HepG2 (cell line): ENCODE results near the gene SCUBE2. TPM values are rescaled to one million over a fixed set of nuclear protein-coding genes. Genes with fewer than 3 reads are reported as not detected.

Experiments used
- ATAC-seq: fragments of 200-7000 bp; cut with Tn5 transposase; 3 replicates; pipeline ENCODE4 v1.9.1; 2020; ENCODE audit warnings: mild to moderate bottlenecking, moderate library complexity
- BruUV-seq: library from RNA; stranded (reverse); fragments of 400-500 nt; replicated peaks from 2 replicates; lab custom pipeline; 2021; lab: Mats Ljungman, UMichigan
- CTCF ChIA-PET: fragments of 300-600 bp; formaldehyde crosslinking; extraction: SDS; loops from one replicate; lab custom pipeline; 2021; ENCODE audit warnings: low total read pairs, inconsistent platforms, low intra/inter-chr PET ratio; lab: Yijun Ruan, JAX
- POLR2A ChIA-PET: fragments of 350-600 bp; sonication (Branson Sonifier 250); formaldehyde crosslinking; loops from one replicate; lab custom pipeline; 2020; ENCODE audit warnings: antibody characterized with exemption, inconsistent platforms; lab: Yijun Ruan, JAX
- DNase-seq: peaks from one replicate; pipeline ENCODE4 v3.0.0-alpha.2; 2015; ENCODE audit warnings: low spot score
- FAIRE-seq: peaks from 3 replicates; lab custom pipeline; 2011; peaks lifted over from hg19 to GRCh38; lab: Jason Lieb, UNC
- H2AFZ ChIP-seq: one replicate; pipeline ENCODE4 v1.6.1; 2011; ENCODE audit warnings: low read length, inconsistent platforms
- H3K27ac ChIP-seq: fragments of 300-600 bp; 3 replicates; pipeline ENCODE4 v1.8.0; 2011; ENCODE audit warnings: mixed run types, mild to moderate bottlenecking, mixed read lengths, low read length, inconsistent platforms; ENCODE audit not compliant: insufficient read depth; ENCODE audit errors: extremely low read length
- H3K27me3 ChIP-seq, 2 experiments: fragments of 200-600 bp in 1 of 2; 2 replicates in 1 of 2; 3 replicates in 1 of 2; pipeline versions ENCODE4 v1.6.0 to v1.8.0; 2011; ENCODE audit warnings: low read length in 2 of 2, mild to moderate bottlenecking in 2 of 2, moderate library complexity in 2 of 2, inconsistent platforms in 1 of 2; ENCODE audit not compliant: insufficient read depth in 2 of 2, control insufficient read depth in 1 of 2
- H3K36me3 ChIP-seq, 2 experiments: fragments of 200-600 bp in 1 of 2; replicated peaks in 1 of 2; 2 replicates in 1 of 2; 3 replicates in 1 of 2; pipeline versions ENCODE4 v1.5.1 to v1.8.0; 2011; ENCODE audit warnings: low read length in 2 of 2, inconsistent platforms in 1 of 2; ENCODE audit not compliant: insufficient read depth in 2 of 2, control insufficient read depth in 1 of 2
- H3K4me1 ChIP-seq: 2 replicates; pipeline ENCODE4 v1.5.1; 2012; ENCODE audit warnings: low read length, inconsistent platforms; ENCODE audit not compliant: insufficient read depth
- H3K4me2 ChIP-seq: 2 replicates; pipeline ENCODE4 v1.6.0; 2011; ENCODE audit warnings: low read depth, low read length, inconsistent platforms
- H3K4me3 ChIP-seq, 3 experiments: fragments of 200-600 bp in 1 of 3; sonication (generic), shearing (Covaris generic) in 1 of 3; replicated peaks in 1 of 3; 2 replicates each; pipeline ENCODE4 v1.5.1; 2011 to 2016; ENCODE audit warnings: low read length in 3 of 3, inconsistent platforms in 2 of 3, low read depth in 2 of 3, mild to moderate bottlenecking in 2 of 3, control low read depth in 1 of 3, mixed read lengths in 1 of 3; ENCODE audit not compliant: insufficient read depth in 1 of 3
- H3K79me2 ChIP-seq: one replicate; pipeline ENCODE4 v1.6.1; 2011; ENCODE audit warnings: low read length, inconsistent platforms; ENCODE audit not compliant: insufficient read depth
- H3K9ac ChIP-seq: 2 replicates; pipeline ENCODE4 v1.6.0; 2011; ENCODE audit warnings: mild to moderate bottlenecking, low read depth, low read length, inconsistent platforms; ENCODE audit not compliant: insufficient read depth
- H3K9me3 ChIP-seq: 2 replicates; pipeline ENCODE4 v1.5.1; 2012; ENCODE audit warnings: mild to moderate bottlenecking, low read length
- H4K20me1 ChIP-seq: 2 replicates; pipeline ENCODE4 v1.6.0; 2011; ENCODE audit warnings: inconsistent platforms, mild to moderate bottlenecking, low read length, moderate library complexity; ENCODE audit not compliant: insufficient read depth
- EHMT2 ChIP-seq: fragments of 200-600 bp; sonication (generic); IDR thresholded peaks from 2 replicates; pipeline ENCODE4 v1.7.0; 2017; ENCODE audit warnings: antibody characterized with exemption, low read depth, low read length, borderline replicate concordance
- MED8 ChIP-seq: sonication (generic); formaldehyde crosslinking; IDR thresholded peaks from 2 replicates; pipeline ENCODE4 v1.8.1; 2023; ENCODE audit warnings: mild to moderate bottlenecking, missing genetic modification reagents; ENCODE audit not compliant: insufficient replicate concordance
- NCOA5 ChIP-seq: sonication (generic); formaldehyde crosslinking; IDR thresholded peaks from 2 replicates; pipeline ENCODE4 v1.4.0; 2020; ENCODE audit warnings: missing genetic modification reagents
- NFKB2 ChIP-seq: sonication (generic); formaldehyde crosslinking; IDR thresholded peaks from 2 replicates; pipeline ENCODE4 v1.4.0; 2020; ENCODE audit warnings: missing genetic modification reagents, borderline replicate concordance
- NR2C2 ChIP-seq: sonication (generic); formaldehyde crosslinking; IDR thresholded peaks from 2 replicates; pipeline ENCODE4 v1.4.0; 2020; ENCODE audit warnings: missing genetic modification reagents, mild to moderate bottlenecking, moderate library complexity, borderline replicate concordance
- RARG ChIP-seq: sonication (generic); formaldehyde crosslinking; IDR thresholded peaks from 2 replicates; pipeline ENCODE4 v1.4.0; 2020; ENCODE audit warnings: low read depth, mild to moderate bottlenecking, missing genetic modification reagents
- SP140L ChIP-seq: sonication (generic); formaldehyde crosslinking; IDR thresholded peaks from 2 replicates; pipeline ENCODE4 v1.4.0; 2020; ENCODE audit warnings: missing genetic modification reagents, borderline replicate concordance
- THYN1 ChIP-seq: sonication (generic); formaldehyde crosslinking; IDR thresholded peaks from 2 replicates; pipeline ENCODE4 v1.8.1; 2023; ENCODE audit warnings: low read depth, mild to moderate bottlenecking, moderate library complexity, missing genetic modification reagents, borderline replicate concordance
- TOPORS ChIP-seq: sonication (generic); formaldehyde crosslinking; IDR thresholded peaks from 2 replicates; pipeline ENCODE4 v1.8.0; 2023; ENCODE audit warnings: mild to moderate bottlenecking, missing genetic modification reagents
- ZBTB21 ChIP-seq: sonication (generic); formaldehyde crosslinking; IDR thresholded peaks from 2 replicates; pipeline ENCODE4 v1.4.0; 2020; ENCODE audit warnings: missing genetic modification reagents
- ZFP36L2 ChIP-seq: sonication (generic); formaldehyde crosslinking; IDR thresholded peaks from 2 replicates; pipeline ENCODE4 v1.4.0; 2020; ENCODE audit warnings: missing genetic modification reagents
- ZFX ChIP-seq: sonication (generic); formaldehyde crosslinking; IDR thresholded peaks from 2 replicates; pipeline ENCODE4 v1.4.0; 2020; ENCODE audit warnings: mild to moderate bottlenecking, low read depth, missing genetic modification reagents, moderate library complexity
- ZNF34 ChIP-seq: sonication (generic); formaldehyde crosslinking; IDR thresholded peaks from 2 replicates; pipeline ENCODE4 v1.4.0; 2020; ENCODE audit warnings: mild to moderate bottlenecking, missing genetic modification reagents, borderline replicate concordance
- ZNF556 ChIP-seq: sonication (generic); formaldehyde crosslinking; IDR thresholded peaks from 2 replicates; pipeline ENCODE4 v1.4.0; 2020; ENCODE audit warnings: mild to moderate bottlenecking, missing genetic modification reagents, borderline replicate concordance
- WGBS: methylation state at CpG from one replicate; pipeline ENCODE4 v1.1.6; 2017; ENCODE audit warnings: low lambda C conversion rate; 5-methylcytosine and 5-hydroxymethylcytosine counted together
- in situ Hi-C: cut with HindIII; loops from 2 replicates; pipeline ENCODE4 v1.10.0; 2017; ENCODE audit warnings: low pct_unique_long_range_greater_than_20kb; ENCODE audit not compliant: extremely low pct_ligation_motif_present
- intact Hi-C: fragments of 100-400 bp; cut with micrococcal nuclease; formaldehyde crosslinking; loops from one replicate; pipeline ENCODE4 v1.10.0; 2022; ENCODE audit not compliant: unreplicated experiment
- polyA plus RNA-seq, 8 experiments: library from polyadenylated mRNA; depleted of rRNA in 3 of 8; stranded (reverse) in 7 of 8; unstranded in 1 of 8; fragments of >200 nt; fragmentation: Illumina TruSeq in 4 of 8; extraction: Trizol in 4 of 8; gene quantifications; 2 replicates each; pipeline versions ENCODE4 v1.2.1 to v1.2.3, GENCODE V29; 2011 to 2016; ENCODE audit warnings: low read depth in 4 of 8, missing spikeins in 1 of 8, mixed read lengths in 1 of 8; ENCODE audit not compliant: insufficient read depth in 1 of 8
- total RNA-seq, 5 experiments: library from RNA; depleted of rRNA; stranded (reverse); fragments of >200 nt; fragmentation: Illumina TruSeq; extraction: Trizol; gene quantifications; 2 replicates each; pipeline ENCODE4 v1.2.3, GENCODE V29; 2016; ENCODE audit warnings: low read depth in 1 of 5
- TF ChIP-seq, protein P1 (sequence below): IDR thresholded peaks from 2 replicates; pipeline ENCODE4 v1.6.1; 2016; ENCODE audit warnings: mild to moderate bottlenecking
- TF ChIP-seq, protein P2 (sequence below): sonication (generic); formaldehyde crosslinking; IDR thresholded peaks from 2 replicates; pipeline ENCODE4 v1.4.0; 2020; ENCODE audit warnings: missing genetic modification reagents
- TF ChIP-seq, protein P3 (sequence below): sonication (generic); formaldehyde crosslinking; IDR thresholded peaks from 2 replicates; pipeline ENCODE4 v1.5.0; 2020; ENCODE audit warnings: missing genetic modification reagents

SCUBE2 gene
- total and polyA plus RNA-seq, 2 of the 13 experiments (the other 11 are each of a cell fraction or from before 2014, with no cell fraction given): 0.09 TPM; not detected in 1

DNA sequence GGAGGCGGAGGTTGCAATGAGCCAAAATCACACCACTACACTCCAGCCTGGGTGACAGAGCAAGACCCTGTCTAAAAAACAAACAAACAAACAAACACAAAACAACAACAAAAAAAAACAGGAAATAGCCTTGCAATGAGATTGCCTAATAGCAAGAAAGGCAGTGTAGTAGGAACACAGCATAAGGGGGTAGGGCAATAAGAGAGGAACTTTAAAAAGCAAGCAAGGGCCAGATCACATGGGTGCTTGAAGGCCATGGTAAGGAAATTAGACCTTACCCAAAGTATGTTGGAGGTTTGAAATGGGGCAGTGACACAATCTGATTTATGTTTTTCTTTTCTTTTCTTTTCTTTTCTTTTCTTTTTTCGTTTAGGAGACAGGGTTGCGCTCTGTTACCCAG lies 52.9 kb downstream of the SCUBE2 start:
- ATAC-seq: no peak
- intact Hi-C loops: no loop called here
- DNase-seq: no peak
- Histone ChIP-seq H3K36me3 (no peaks in the 10 kb centered on the region), H3K4me1 (no peaks in the 10 kb centered on the region), H3K27ac (no peak overlapping the region), H4K20me1 (no peaks in the 10 kb centered on the region), H3K4me2 (no peak overlapping the region), H2AFZ (no peak overlapping the region), H3K4me3 (no peak overlapping the region), H3K9ac (no peak overlapping the region), H3K79me2 (no peaks in the 10 kb centered on the region), H3K9me3 (no peaks in the 10 kb centered on the region), H3K27me3 (peaks cover 4 to 34% of the 10 kb centered on the region in 2 experiments; a peak in 4 of 5 replicates)
- no peak for FAIRE-seq
- no peak for TF ChIP-seq NR2C2 (CRISPR knock-in tag)
- no peak for TF ChIP-seq NCOA5
- TF ChIP-seq ZBTB21 (CRISPR knock-in tag): no peak
- no peak for TF ChIP-seq EHMT2
- TF ChIP-seq THYN1 (CRISPR knock-in tag): no peak
- TF ChIP-seq MED8: no peak
- no peak for TF ChIP-seq SP140L (CRISPR knock-in tag)
- in situ Hi-C loops: no loop called here
- CTCF ChIA-PET: no interaction called here
- 61% methylated on average over 3 of the region's 3 CpGs for WGBS
- no TSS peak for BruUV-seq
- POLR2A ChIA-PET: no interaction called here

DNA sequence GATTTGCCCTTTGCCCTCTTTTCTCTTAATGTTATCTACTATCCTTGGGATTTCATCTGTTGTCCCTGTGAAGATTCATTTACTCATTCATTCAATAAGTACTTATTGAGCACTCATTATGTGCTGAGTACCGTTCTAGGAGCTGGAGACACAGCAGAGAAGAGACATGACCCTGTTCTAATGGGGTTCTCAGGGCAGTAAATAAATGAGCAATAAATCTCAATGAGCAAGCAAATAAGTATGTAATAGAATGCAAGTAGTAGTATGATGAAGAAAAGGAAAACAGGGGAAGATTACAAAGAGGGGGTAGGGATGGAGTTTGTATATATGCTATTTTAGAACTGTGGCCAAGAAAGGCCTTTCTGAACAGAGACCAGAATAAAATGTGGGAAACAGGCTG lies 53.4 kb downstream of the SCUBE2 start:
- Histone ChIP-seq H3K9ac (no peak overlapping the region), H3K79me2 (no peaks in the 10 kb centered on the region), H3K4me2 (no peak overlapping the region), H3K27me3 (peaks cover 4 to 36% of the 10 kb centered on the region in 2 experiments; a peak in 4 of 5 replicates), H3K4me1 (no peaks in the 10 kb centered on the region), H2AFZ (no peak overlapping the region), H4K20me1 (no peaks in the 10 kb centered on the region), H3K9me3 (no peaks in the 10 kb centered on the region), H3K36me3 (no peaks in the 10 kb centered on the region), H3K27ac (no peak overlapping the region), H3K4me3 (no peak overlapping the region)
- DNase-seq (no peak), ATAC-seq (no peak), FAIRE-seq (no peak)
- ChIA-PET CTCF (no interaction called here), POLR2A (no interaction called here)
- 2% methylated on average over 1 of the region's 1 CpG for WGBS
- intact Hi-C loops: no loop called here
- no TSS peak for BruUV-seq
- in situ Hi-C loops: no loop called here
- TF ChIP-seq ZNF34 (CRISPR knock-in tag) (no peak), ZNF556 (CRISPR knock-in tag) (no peak), NFKB2 (CRISPR knock-in tag) (no peak), ZFX (no peak), ZFP36L2 (CRISPR knock-in tag) (no peak), RARG (no peak), TOPORS (no peak)
- TF ChIP-seq, protein P1, sequence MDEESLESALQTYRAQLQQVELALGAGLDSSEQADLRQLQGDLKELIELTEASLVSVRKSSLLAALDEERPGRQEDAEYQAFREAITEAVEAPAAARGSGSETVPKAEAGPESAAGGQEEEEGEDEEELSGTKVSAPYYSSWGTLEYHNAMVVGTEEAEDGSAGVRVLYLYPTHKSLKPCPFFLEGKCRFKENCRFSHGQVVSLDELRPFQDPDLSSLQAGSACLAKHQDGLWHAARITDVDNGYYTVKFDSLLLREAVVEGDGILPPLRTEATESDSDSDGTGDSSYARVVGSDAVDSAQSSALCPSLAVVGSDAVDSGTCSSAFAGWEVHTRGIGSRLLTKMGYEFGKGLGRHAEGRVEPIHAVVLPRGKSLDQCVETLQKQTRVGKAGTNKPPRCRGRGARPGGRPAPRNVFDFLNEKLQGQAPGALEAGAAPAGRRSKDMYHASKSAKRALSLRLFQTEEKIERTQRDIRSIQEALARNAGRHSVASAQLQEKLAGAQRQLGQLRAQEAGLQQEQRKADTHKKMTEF: no peak
- TF ChIP-seq, protein P2, sequence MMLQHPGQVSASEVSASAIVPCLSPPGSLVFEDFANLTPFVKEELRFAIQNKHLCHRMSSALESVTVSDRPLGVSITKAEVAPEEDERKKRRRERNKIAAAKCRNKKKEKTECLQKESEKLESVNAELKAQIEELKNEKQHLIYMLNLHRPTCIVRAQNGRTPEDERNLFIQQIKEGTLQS: no peak
- TF ChIP-seq, protein P3, sequence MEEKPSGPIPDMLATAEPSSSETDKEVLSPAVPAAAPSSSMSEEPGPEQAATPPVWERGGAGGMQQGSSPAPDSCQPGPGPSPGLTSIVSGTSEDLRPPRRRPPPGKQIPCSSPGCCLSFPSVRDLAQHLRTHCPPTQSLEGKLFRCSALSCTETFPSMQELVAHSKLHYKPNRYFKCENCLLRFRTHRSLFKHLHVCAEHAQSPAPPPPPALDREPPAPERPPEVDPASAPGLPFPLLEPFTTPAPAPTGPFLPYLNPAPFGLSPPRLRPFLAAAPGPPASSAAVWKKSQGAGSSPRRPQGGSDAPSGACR (CRISPR knock-in tag): no peak
